Stromal cell of bone marrow (primary cell): ENCODE results near the gene CBFA2T3.
"Not testable (repeated sequence)": the region's sequence is repeated elsewhere in the genome, so short reads cannot be mapped to it uniquely, and the experiment has no call there.

Experiments used
- DNase-seq: peaks from one replicate; pipeline ENCODE4 v3.0.0-alpha.2; 2012; ENCODE audit warnings: low read depth

Gene CBFA2T3

GRCh38 chr16:89012622-89012995 is 35.6 kb upstream of the CBFA2T3 start:
- no peak for DNase-seq

DNA sequence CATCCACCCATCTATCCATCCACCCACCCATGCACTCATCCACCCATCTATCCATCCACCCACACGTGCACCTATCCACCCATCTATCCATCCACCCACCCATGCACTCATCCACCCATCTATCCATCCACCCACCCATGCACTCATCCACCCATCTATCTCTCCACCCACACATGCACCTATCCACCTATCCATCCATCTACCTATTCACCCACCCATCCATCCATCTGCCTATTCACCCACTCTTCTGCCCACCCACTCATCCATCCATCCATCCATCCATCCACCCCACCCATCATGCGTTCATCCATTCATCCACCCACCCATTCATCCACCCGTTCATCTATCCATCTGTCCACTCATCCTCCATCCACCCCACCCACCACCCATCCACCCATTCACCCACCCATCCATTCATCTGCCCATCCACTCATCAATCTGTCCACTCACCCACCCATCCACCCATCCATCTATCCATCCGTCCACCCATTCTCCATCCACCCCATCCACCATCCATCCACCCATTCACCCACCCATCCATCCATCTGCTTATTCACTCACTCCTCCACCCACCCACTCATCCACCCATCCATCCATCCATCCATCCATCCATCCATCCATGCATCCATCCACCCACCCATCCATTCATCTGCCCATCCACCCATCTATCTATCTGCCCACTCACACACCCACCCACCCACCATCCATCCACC is 35.1 kb upstream of the CBFA2T3 start:
- no peak for DNase-seq

DNA sequence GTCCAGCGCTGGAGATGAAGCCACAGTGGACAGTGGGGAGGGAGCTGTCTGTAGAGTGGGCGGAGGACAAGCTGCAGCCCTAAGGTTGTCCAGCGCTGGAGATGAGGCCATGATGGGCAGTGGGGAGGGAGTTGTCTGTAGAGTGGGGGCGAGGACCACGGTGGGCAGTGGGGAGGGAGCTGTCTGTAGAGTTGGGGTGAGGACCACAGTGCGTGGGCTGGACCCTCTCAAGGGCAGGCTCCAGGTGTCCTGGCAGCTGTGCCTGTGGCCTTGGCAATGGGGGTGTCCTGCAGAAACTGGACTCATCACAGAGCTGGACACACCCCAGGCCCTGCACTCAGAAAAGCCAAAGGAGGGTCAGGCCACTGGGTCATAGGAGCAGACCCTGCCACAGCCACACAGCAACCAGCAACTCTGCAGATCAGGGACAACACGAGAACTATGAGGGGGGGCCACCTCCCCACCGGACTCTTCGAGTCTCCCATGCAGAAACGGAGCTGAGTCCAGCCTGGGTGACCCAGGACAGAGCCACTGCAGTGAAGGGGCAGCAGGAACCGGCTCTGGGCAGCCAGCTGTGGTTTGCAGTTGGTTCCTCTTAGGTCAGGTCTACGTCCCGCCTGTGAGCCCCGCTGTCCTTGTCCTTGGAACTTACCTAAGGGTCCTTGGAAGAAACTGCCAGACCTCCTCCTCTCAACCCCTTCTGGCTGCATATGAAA is 33.4 kb upstream of the CBFA2T3 start:
- no peak for DNase-seq

DNA sequence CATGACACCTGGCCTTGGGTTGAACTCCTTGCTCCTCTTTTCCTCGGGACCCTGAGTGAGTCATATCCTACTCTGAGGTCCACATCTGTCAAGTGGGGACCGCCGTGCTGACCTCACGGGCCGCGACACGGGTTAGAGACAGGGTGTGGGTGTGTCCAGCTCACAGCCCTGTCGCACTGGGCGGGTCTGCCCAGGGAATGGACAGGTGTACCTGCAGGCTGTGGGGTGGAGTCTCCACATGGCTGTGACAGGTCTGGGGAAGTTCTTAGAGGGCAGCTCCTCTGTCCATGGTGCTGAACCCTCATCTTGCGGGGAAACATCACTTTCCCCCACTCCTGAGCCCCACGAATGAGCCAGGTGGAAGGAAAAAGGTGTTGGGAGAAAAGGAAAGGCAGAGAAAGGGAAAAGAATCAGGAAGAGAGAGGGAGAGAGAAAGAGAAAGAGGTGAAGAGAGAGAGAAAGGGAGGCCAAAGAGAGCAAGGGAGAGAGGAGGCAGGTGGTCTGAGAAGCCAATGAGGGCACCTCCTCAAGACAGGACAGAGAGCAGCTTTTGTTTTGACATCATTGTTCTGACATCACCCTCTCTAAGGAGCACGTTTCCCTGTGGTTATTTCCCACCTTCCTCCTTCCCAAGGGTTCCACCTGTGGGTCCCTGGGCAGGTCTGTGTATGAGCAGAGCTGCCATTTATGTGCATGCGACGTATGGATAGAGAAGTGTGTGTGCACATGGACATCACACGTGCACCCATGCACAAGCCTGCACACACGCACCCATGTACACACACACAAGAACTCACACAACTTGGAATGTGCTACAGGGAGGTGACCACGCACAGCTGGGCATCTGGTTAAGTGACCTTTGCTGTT is 32.6 kb upstream of the CBFA2T3 start:
- DNase-seq: no peak

GRCh38 chr16:89008796-89009195 is 31.8 kb upstream of the CBFA2T3 start:
- DNase-seq: not testable (repeated sequence)

GRCh38 chr16:89007371-89008249 is 30.6 kb upstream of the CBFA2T3 start:
- no peak for DNase-seq

GRCh38 chr16:89006036-89006752 is 29.2 kb upstream of the CBFA2T3 start:
- DNase-seq: no peak

GRCh38 chr16:89005201-89006035 is 28.4 kb upstream of the CBFA2T3 start:
- DNase-seq: no peak

GRCh38 chr16:89004209-89004831 is 27.3 kb upstream of the CBFA2T3 start:
- DNase-seq: no peak

GRCh38 chr16:89003831-89004208 is 26.8 kb upstream of the CBFA2T3 start:
- DNase-seq: no peak

DNA sequence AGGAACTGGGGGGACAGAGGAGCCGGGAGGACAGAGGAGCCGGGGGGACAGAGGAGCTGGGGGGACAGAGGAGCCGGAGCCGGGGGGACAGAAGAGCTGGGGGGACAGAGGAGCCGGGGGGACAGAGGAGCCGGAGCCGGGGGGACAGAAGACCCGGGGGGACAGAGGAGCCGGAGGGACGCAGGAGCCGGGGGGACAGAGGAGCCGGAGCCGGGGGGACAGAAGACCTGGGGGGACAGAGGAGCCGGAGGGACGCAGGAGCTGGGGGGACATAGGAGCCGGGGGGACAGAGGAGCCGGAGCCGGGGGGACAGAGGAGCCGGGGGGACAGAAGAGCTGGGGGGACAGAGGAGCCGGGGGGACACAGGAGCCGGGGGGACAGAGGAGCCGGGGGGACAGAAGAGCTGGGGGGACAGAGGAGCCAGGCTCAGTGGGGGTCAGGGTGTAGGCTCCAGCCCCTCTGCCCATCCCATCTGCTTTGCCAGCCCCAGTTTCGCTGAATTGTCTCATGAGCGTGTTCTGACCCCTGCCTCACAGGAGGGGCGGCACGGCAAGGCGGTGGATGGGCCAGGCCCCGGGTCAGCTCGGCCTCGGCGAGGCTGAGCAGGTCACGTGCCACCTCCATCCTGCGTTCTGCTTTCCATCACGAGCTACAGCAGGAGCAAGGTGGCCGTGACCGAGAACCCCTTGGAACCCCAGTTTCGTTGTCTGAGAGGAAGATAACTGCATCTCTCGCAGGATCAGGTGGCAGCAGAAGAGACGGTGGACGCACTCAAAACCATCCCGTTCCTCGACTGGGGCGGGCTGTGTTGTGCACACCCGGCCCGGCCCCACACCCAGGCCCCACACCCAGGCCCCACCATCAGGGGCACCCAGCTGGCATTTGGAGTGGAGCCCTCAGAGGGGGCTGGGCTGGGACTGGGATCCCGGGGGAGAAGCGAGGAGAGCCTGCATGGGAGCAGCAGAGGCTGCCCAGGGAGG is 26.1 kb upstream of the CBFA2T3 start:
- DNase-seq: no peak

- DNase-seq: not testable (repeated sequence)
Measured at GRCh38 chr16:89002081-89002480, 25.1 kb upstream of the CBFA2T3 start.

GRCh38 chr16:89001117-89002027 is 24.4 kb upstream of the CBFA2T3 start:
- DNase-seq: no peak

DNA sequence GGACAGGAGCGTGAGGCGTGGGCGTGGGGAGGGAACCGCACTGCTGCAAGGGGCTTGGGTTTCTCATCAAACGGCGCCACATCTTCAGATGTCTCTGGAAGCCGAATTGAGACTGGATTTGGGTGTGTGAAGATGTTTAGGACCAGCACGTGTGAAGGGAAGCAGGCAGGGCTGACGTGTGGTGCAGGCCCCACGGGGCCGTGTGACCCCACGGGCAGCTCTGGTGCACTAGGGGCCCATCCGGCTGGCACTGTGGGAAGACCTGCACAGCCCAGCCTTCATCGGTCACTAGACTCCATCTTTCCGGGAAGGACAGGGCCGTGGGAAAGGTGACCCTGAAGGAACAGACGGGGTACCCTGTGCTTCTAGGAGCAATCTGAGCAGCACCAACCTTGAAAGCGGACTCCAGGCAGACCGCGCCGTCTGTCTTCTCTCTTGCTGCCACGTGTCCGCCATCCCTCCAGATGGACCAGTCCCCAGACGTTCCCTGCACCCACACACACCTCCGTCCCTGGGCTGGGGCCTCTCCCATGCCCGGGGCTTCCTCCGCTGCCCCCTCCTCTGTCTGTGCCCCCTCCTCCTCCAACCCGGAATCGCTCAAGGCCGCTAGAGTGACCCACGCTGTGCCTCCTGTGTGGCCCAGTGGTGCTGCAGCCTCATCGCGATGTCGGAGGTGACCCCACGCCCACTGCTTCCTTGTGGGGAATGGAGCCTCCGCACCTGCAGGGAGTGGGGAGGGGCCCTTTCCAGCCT is 23.4 kb upstream of the CBFA2T3 start:
- no peak for DNase-seq

DNA sequence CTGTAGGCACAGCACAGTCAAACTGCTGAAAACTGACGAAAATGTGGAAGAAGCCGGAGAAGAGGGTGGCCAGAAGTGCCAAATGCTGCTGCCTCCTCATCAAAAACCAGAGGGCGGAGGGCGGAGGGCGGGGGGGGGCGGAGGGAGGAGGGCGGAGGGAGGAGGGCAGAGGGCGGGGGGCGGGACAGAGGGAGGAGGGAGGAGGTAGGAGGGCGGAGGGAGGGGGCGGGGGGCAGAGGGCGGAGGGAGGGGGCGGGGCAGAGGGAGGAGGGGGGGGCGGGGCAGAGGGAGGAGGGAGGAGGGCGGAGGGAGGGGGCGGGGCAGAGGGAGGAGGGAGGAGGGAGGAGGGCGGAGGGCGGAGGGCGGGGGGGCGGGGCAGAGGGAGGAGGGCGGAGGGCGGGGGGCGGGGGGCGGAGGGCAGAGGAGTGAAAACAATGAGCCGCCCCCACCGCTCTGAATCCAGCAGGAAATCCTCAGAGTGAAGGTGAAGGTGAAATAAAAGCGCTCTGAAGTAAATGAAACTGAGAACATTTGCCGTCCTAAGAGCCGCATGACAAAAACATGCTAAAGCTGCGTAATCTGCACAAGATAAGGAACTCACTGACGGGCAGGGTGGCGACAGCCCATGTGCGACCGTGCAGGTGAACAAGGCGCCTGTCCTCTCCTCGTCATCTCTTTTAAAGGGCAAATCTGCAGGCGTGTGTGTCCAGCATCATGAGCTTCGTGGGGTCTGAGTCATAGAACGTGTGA is 22.6 kb upstream of the CBFA2T3 start:
- no peak for DNase-seq
